AG04450 (cell line): ENCODE measurements around the gene BAZ1B. TPM values are rescaled to one million over a fixed set of nuclear protein-coding genes. Genes with fewer than 3 reads are reported as not detected.

Experiments
- CTCF ChIA-PET: fragments of 300-600, 350-600 bp; formaldehyde crosslinking; extraction: SDS; loops from one replicate; lab custom pipeline; 2022; ENCODE audit warnings: antibody characterized with exemption, inconsistent platforms; lab: Charles Lee
- POLR2A ChIA-PET: fragments of 350-600 bp; formaldehyde crosslinking; extraction: SDS; loops from one replicate; lab custom pipeline; 2021; ENCODE audit warnings: antibody characterized with exemption, inconsistent platforms; lab: Yijun Ruan, JAX
- DNase-seq: peaks from one replicate; pipeline ENCODE4 v3.0.0-alpha.2; 2011; ENCODE audit warnings: low read depth, low spot score
- H3K27ac ChIP-seq: one replicate; pipeline ENCODE4 v1.5.1; 2012; ENCODE audit warnings: low read depth, low read length, control low read depth
- H3K27me3 ChIP-seq: one replicate; pipeline ENCODE4 v1.6.0; 2012; ENCODE audit warnings: low read length; ENCODE audit not compliant: control insufficient read depth, insufficient read depth
- H3K4me3 ChIP-seq: 2 replicates; pipeline ENCODE4 v1.5.1; 2011; ENCODE audit warnings: mild to moderate bottlenecking, low read depth, low read length, control low read depth
- H3K9me3 ChIP-seq: 2 replicates; pipeline ENCODE4 v1.5.1; 2012; ENCODE audit warnings: low read length; ENCODE audit not compliant: control insufficient read depth, insufficient read depth
- polyA plus RNA-seq: library from polyadenylated mRNA; depleted of rRNA; stranded (reverse); fragments of >200 nt; gene quantifications from 2 replicates; pipeline ENCODE4 v1.2.3, GENCODE V29; 2011
- TF ChIP-seq, protein P1 (sequence below): IDR thresholded peaks from 2 replicates; pipeline ENCODE4 v1.5.1; 2011; ENCODE audit warnings: low read depth, low read length, control low read depth, inconsistent platforms

BAZ1B gene
- polyA plus RNA-seq, 1 experiment = 29.0 TPM

DNA sequence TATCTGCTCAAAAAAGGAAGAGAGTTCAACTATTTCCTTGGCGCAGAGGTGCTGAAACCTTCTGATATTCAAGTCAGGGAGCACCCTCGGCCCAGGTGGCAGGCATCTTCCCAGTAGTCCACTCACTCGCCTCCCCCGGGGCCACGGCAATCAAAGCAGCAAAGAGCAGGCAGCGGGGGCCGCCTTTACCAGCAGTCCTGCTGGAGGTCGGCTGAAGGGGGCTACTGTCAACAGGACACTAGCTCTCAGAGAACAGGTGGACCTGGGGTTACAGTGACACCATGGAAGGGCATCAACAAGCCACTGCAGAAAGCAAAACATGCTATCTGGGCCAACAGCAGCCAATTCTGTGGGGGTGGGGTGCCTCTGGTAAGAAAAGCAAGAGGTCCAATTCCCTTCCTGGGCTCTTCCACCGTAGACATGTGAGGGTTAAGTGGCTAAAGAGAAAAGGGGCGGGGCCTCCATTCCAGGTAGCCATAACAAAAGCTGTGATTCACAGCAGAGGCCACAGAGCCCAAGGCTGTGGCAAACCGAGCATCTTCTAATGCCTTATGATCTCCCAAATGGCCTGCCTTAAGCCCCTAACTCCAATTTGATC, 79.1 kb downstream of the BAZ1B start:
- Histone ChIP-seq H3K27me3 (no peaks in the 10 kb centered on the region), H3K4me3 (no peak overlapping the region), H3K27ac (no peak overlapping the region), H3K9me3 (no peaks in the 10 kb centered on the region)
- ChIA-PET POLR2A (no interaction called here), CTCF (interaction anchor here (1.4 kb wide), 1 partner anchor 9 kb away, joined by 6 read pairs; no protein-coding TSS in a partner anchor)
- no peak for DNase-seq
- TF ChIP-seq, protein P1, sequence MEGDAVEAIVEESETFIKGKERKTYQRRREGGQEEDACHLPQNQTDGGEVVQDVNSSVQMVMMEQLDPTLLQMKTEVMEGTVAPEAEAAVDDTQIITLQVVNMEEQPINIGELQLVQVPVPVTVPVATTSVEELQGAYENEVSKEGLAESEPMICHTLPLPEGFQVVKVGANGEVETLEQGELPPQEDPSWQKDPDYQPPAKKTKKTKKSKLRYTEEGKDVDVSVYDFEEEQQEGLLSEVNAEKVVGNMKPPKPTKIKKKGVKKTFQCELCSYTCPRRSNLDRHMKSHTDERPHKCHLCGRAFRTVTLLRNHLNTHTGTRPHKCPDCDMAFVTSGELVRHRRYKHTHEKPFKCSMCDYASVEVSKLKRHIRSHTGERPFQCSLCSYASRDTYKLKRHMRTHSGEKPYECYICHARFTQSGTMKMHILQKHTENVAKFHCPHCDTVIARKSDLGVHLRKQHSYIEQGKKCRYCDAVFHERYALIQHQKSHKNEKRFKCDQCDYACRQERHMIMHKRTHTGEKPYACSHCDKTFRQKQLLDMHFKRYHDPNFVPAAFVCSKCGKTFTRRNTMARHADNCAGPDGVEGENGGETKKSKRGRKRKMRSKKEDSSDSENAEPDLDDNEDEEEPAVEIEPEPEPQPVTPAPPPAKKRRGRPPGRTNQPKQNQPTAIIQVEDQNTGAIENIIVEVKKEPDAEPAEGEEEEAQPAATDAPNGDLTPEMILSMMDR = no peak

DNA sequence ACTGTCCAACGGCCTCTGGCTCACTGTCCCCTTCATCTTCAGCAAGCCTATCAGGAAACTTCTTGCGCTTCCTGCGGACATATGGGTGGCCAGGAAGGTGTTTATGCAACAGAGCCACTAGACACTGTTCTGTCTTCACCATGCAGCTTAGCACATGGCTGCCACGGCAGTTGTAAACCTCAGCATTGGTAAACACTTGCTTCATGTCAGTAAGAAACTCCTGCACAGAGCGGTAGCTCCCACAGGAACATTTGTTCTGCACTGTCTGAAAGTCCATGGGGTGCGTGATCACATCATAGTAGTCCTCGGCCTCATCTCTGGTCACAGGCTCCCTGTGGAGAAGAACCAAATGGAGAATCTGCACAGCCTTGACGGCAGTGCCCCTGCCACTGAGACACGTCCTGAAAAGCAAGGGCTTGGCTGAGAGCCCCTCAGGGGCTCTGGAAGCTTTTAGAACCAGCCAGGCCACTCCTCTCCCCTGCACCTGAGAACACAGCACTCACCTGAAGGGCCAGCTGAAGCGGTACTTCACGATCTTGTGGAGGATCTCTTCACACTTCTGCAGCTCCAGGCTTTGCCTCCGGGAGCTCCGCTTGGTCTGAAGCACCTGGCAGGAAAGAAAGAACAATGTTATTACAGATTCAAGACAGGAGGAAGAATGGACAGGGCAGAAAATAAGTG, 79.7 kb downstream of the BAZ1B start:
- Histone ChIP-seq H3K4me3 (no peak overlapping the region), H3K9me3 (no peaks in the 10 kb centered on the region), H3K27ac (no peak overlapping the region), H3K27me3 (no peaks in the 10 kb centered on the region)
- TF ChIP-seq, protein P1 = no peak
- ChIA-PET POLR2A (no interaction called here), CTCF (interaction anchor here (1.4 to 2.1 kb wide), 2 partner anchors 9 kb away, joined by 6 to 9 read pairs; no protein-coding TSS in a partner anchor)
- DNase-seq = no peak

- H3K27ac ChIP-seq = no peak overlapping the region
- H3K9me3 ChIP-seq = peaks cover 10% of the 10 kb centered on the region; the same call in 1 of the 2 replicates
- H3K4me3 ChIP-seq = no peak overlapping the region
- ChIA-PET POLR2A (no interaction called here), CTCF (no interaction called here)
- TF ChIP-seq, protein P1 = no peak
- H3K27me3 ChIP-seq = no peaks in the 10 kb centered on the region
- no peak for DNase-seq
These were observed 82.7 kb downstream of the BAZ1B start for GRCh38 chr7:73439410-73439704.

DNA sequence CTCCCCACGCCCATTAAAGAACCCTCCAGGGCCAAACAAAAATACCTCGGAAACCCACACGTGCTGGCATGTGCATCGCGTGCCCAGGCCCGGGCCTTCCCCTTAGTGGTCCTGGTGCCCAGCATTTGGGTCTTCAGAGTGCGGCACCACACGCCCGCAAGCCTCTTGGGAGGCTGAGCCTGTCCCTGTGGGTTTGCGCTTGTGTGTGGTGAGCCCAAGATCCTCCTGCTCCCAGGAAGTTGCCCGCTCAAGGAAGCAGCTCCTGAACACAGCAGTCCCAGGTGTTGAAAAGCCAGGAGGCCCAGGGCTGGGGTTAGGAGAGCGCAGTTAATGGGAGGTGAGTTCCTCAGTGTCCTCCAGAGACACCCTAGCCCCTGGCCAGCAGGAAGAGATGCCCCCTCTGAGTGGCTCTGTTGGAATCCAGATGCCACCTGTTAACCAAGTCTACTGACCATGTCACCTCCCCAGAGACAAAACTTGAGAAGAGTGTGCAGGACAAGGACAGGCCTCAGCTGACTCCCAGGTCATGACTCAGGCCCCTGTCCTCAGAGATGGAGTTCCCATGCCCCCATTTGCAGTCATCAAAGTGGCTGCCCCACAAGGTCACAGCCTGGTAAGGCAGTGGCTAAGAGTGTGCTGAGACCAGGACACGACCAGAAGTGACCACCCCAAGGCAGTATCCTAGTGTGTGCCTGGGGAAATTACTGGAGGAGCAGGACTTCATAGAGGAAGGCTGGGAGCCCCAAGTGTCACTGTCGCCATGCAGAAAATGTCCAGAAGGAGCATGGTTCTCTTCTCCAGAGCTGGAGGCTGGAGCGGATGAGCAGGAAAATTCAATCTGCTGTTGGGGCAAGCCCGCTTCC, 83.3 kb downstream of the BAZ1B start:
- ChIA-PET POLR2A (interaction anchor here (0.7 kb wide), 1 partner anchor 10 kb away, joined by 3 read pairs; no protein-coding TSS in a partner anchor), CTCF (no interaction called here)
- Histone ChIP-seq H3K9me3 (peaks cover 13% of the 10 kb centered on the region; the same call in 1 of the 2 replicates), H3K27ac (no peak overlapping the region), H3K4me3 (no peak overlapping the region), H3K27me3 (no peaks in the 10 kb centered on the region)
- TF ChIP-seq, protein P1 = no peak
- no peak for DNase-seq
